H9 (cell line): Measurements from ENCODE around the gene CEP112. TPM values are rescaled to one million over a fixed set of nuclear protein-coding genes. Genes with fewer than 3 reads are reported as not detected.

Experiments used
- DNase-seq: peaks from one replicate; pipeline ENCODE4 v3.0.0-alpha.2; 2017
- H2AFZ ChIP-seq: one replicate; pipeline ENCODE4 v1.6.1; 2013; ENCODE audit warnings: mild to moderate bottlenecking, low read length, control low read depth, moderate library complexity
- H2AK5ac ChIP-seq: 2 replicates; pipeline ENCODE4 v1.6.1; 2013; ENCODE audit warnings: low read length, control low read depth, mixed read lengths; ENCODE audit not compliant: insufficient read length
- H2BK120ac ChIP-seq: one replicate; pipeline ENCODE4 v1.6.1; 2013; ENCODE audit warnings: low read depth, mild to moderate bottlenecking, low read length, control low read depth, inconsistent platforms; ENCODE audit not compliant: poor library complexity, severe bottlenecking
- H2BK12ac ChIP-seq: 2 replicates; pipeline ENCODE4 v1.6.1; 2013; ENCODE audit warnings: low read length, control low read depth, mixed read lengths, low read depth; ENCODE audit not compliant: insufficient read length
- H2BK15ac ChIP-seq: 2 replicates; pipeline ENCODE4 v1.6.1; 2013; ENCODE audit warnings: low read depth, low read length, control low read depth
- H2BK20ac ChIP-seq: one replicate; pipeline ENCODE4 v1.6.1; 2013; ENCODE audit warnings: low read depth, mild to moderate bottlenecking, low read length, control low read depth, inconsistent platforms; ENCODE audit not compliant: poor library complexity, severe bottlenecking
- H2BK5ac ChIP-seq: 2 replicates; pipeline ENCODE4 v1.6.1; 2013; ENCODE audit warnings: low read length, control low read depth, mixed read lengths; ENCODE audit not compliant: insufficient read length
- H3K14ac ChIP-seq: 2 replicates; pipeline ENCODE4 v1.6.1; 2013; ENCODE audit warnings: low read length, control low read depth; ENCODE audit not compliant: insufficient read depth
- H3K18ac ChIP-seq: 2 replicates; pipeline ENCODE4 v1.6.1; 2013; ENCODE audit warnings: low read depth, mild to moderate bottlenecking, mixed read lengths, low read length, control low read depth; ENCODE audit not compliant: insufficient read length
- H3K23ac ChIP-seq: 2 replicates; pipeline ENCODE4 v1.6.1; 2013; ENCODE audit warnings: low read length, control low read depth, mixed read lengths, low read depth; ENCODE audit not compliant: insufficient read length
- H3K23me2 ChIP-seq: 2 replicates; pipeline ENCODE4 v1.6.1; 2013; ENCODE audit warnings: low read depth, mild to moderate bottlenecking, mixed read lengths, low read length, control low read depth; ENCODE audit not compliant: insufficient read length, poor library complexity, severe bottlenecking
- H3K27ac ChIP-seq: 2 replicates; pipeline ENCODE4 v1.5.1; 2013; ENCODE audit warnings: low read length, control low read depth, mixed read lengths, low read depth; ENCODE audit not compliant: insufficient read length
- H3K27me3 ChIP-seq: 2 replicates; pipeline ENCODE4 v1.6.1; 2013; ENCODE audit warnings: low read length, control low read depth, inconsistent platforms; ENCODE audit not compliant: insufficient read depth
- H3K4ac ChIP-seq: 2 replicates; pipeline ENCODE4 v1.6.1; 2013; ENCODE audit warnings: low read depth, mild to moderate bottlenecking, control low read depth, inconsistent platforms, low read length, moderate library complexity
- H3K4me1 ChIP-seq: 2 replicates; pipeline ENCODE4 v1.6.1; 2013; ENCODE audit warnings: low read length, control low read depth, inconsistent platforms; ENCODE audit not compliant: insufficient read depth
- H3K4me2 ChIP-seq: 2 replicates; pipeline ENCODE4 v1.6.1; 2013; ENCODE audit warnings: low read length, control low read depth, mixed read lengths; ENCODE audit not compliant: insufficient read length, insufficient read depth
- H3K56ac ChIP-seq: 2 replicates; pipeline ENCODE4 v1.6.1; 2013; ENCODE audit warnings: low read depth, mild to moderate bottlenecking, mixed read lengths, low read length, control low read depth; ENCODE audit not compliant: insufficient read length
- H3K79me1 ChIP-seq: 2 replicates; pipeline ENCODE4 v1.6.1; 2013; ENCODE audit warnings: low read depth, mild to moderate bottlenecking, moderate library complexity, low read length, control low read depth, inconsistent platforms; ENCODE audit not compliant: insufficient read depth, poor library complexity, severe bottlenecking
- H3K79me2 ChIP-seq: 2 replicates; pipeline ENCODE4 v1.6.1; 2013; ENCODE audit warnings: low read length, control low read depth, inconsistent platforms; ENCODE audit not compliant: insufficient read depth
- H3K9ac ChIP-seq: 2 replicates; pipeline ENCODE4 v1.6.1; 2013; ENCODE audit warnings: low read length, control low read depth, mixed read lengths; ENCODE audit not compliant: insufficient read length; ENCODE audit errors: extremely low read depth
- H3K9me3 ChIP-seq: one replicate; pipeline ENCODE4 v1.6.1; 2013; ENCODE audit warnings: low read depth, low read length, inconsistent platforms; ENCODE audit not compliant: control insufficient read depth
- H3T11ph ChIP-seq: one replicate; pipeline ENCODE4 v1.6.1; 2013; ENCODE audit warnings: mild to moderate bottlenecking, low read length, control low read depth, inconsistent platforms
- H4K20me1 ChIP-seq: one replicate; pipeline ENCODE4 v1.6.1; 2013; ENCODE audit not compliant: control insufficient read depth, insufficient read length, insufficient read depth
- H4K5ac ChIP-seq: 2 replicates; pipeline ENCODE4 v1.6.1; 2013; ENCODE audit warnings: low read depth, mild to moderate bottlenecking, mixed read lengths, low read length, control low read depth; ENCODE audit not compliant: insufficient read length
- H4K8ac ChIP-seq: replicated peaks from 2 replicates; pipeline ENCODE4 v1.6.1; 2013; ENCODE audit warnings: low read length, control low read depth, mixed read lengths, low read depth; ENCODE audit not compliant: insufficient read length
- H4K91ac ChIP-seq: 2 replicates; pipeline ENCODE4 v1.6.1; 2013; ENCODE audit warnings: low read depth, mild to moderate bottlenecking, moderate library complexity, mixed read lengths, low read length, control low read depth; ENCODE audit not compliant: insufficient read length
- H3K27ac Mint-ChIP-seq, 3 experiments: 2 replicates in 2 of 3; 3 replicates in 1 of 3; pipeline ENCODE4 v1.8.0; 2020 to 2021; ENCODE audit warnings: mixed read lengths in 3 of 3, mild to moderate bottlenecking in 1 of 3, moderate library complexity in 1 of 3
- H3K27me3 Mint-ChIP-seq: 2 replicates; pipeline ENCODE4 v1.8.0; 2021; ENCODE audit warnings: low read depth, mild to moderate bottlenecking, moderate library complexity, mixed read lengths
- H3K36me3 Mint-ChIP-seq, 3 experiments: 2 replicates in 2 of 3; 3 replicates in 1 of 3; pipeline ENCODE4 v1.8.0; 2020 to 2021; ENCODE audit warnings: low read depth in 3 of 3, mixed read lengths in 3 of 3; ENCODE audit not compliant: insufficient read depth in 1 of 3
- H3K4me1 Mint-ChIP-seq, 2 experiments: 2 replicates each; pipeline ENCODE4 v1.8.0; 2020; ENCODE audit warnings: mixed read lengths in 2 of 2
- H3K4me3 Mint-ChIP-seq, 2 experiments: 2 replicates in 1 of 2; 3 replicates in 1 of 2; pipeline ENCODE4 v1.8.0; 2020 to 2021; ENCODE audit warnings: mild to moderate bottlenecking in 2 of 2, mixed read lengths in 2 of 2, moderate library complexity in 1 of 2
- H3K9me3 Mint-ChIP-seq, 2 experiments: 2 replicates in 1 of 2; 3 replicates in 1 of 2; pipeline ENCODE4 v1.8.0; 2020; ENCODE audit warnings: mild to moderate bottlenecking in 2 of 2, mixed read lengths in 2 of 2, moderate library complexity in 1 of 2
- CTCF ChIP-seq: fragments of 200-600 bp; sonication (generic); conservative IDR thresholded peaks from 3 replicates; pipeline ENCODE4 v1.8.0; 2021; ENCODE audit warnings: antibody characterized with exemption, mild to moderate bottlenecking
- WGBS: extraction: QIAGEN DNeasy Blood & Tissue Kit; methylation state at CpG from one replicate; pipeline ENCODE4 v1.1.7; 2013; ENCODE audit warnings: missing lambda C conversion rate, low lambda C conversion rate, mixed read lengths; ENCODE audit not compliant: insufficient read length; ENCODE audit errors: extremely low coverage; 5-methylcytosine and 5-hydroxymethylcytosine counted together
- total RNA-seq: library from RNA; stranded (reverse); gene quantifications from 2 replicates; pipeline ENCODE4 v1.2.1, GENCODE V29; 2021

Gene CEP112
- total RNA-seq, 1 experiment from 2014 or later = 5.4 TPM

- Histone ChIP-seq H3K14ac (no peak overlapping the region), H2BK20ac (no peak overlapping the region), H3K56ac (no peak overlapping the region), H3K9me3 (no peaks in the 10 kb centered on the region), H4K91ac (no peak overlapping the region), H3K4ac (no peak overlapping the region), H3K4me2 (no peak overlapping the region), H3K18ac (no peak overlapping the region), H3T11ph (no peak overlapping the region), H2AFZ (no peak overlapping the region), H3K27ac (no peak overlapping the region), H3K23ac (no peak overlapping the region), H4K8ac (no peak overlapping the region), H3K4me1 (no peaks in the 10 kb centered on the region), H2BK120ac (no peak overlapping the region), H3K23me2 (no peaks in the 10 kb centered on the region), H4K20me1 (no peaks in the 10 kb centered on the region), H3K9ac (no peak overlapping the region), H2BK5ac (no peak overlapping the region), H2BK12ac (no peak overlapping the region), H2AK5ac (no peak overlapping the region), H4K5ac (no peak overlapping the region), H3K79me1 (no peaks in the 10 kb centered on the region), H2BK15ac (no peak overlapping the region), H3K79me2 (no peaks in the 10 kb centered on the region), H3K27me3 (no peaks in the 10 kb centered on the region)
- Mint-ChIP-seq H3K4me3 (no peak overlapping the region), H3K36me3 (peaks cover 0 to 8% (median 2%) of the 10 kb centered on the region in 3 experiments; a peak in 2 of 7 replicates), H3K9me3 (peaks cover 5 to 7% of the 10 kb centered on the region in 2 experiments; a peak in 3 of 5 replicates), H3K27me3 (no peaks in the 10 kb centered on the region), H3K4me1 (no peaks in the 10 kb centered on the region), H3K27ac (no peak overlapping the region)
- no CpG with 5 or more reads among the region's 3 CpGs for WGBS
- DNase-seq = no peak
- TF ChIP-seq CTCF = no peak
Measured at GRCh38 chr17:66098040-66098439, 93.9 kb downstream of the CEP112 start.
